IPS DF 4.7 (cell line): ENCODE data around the gene KIF13A.
"Not testable (repeated sequence)": the region's sequence is repeated elsewhere in the genome, so short reads cannot be mapped to it uniquely, and the experiment has no call there.

Experiments
- DNase-seq: peaks from one replicate; pipeline ENCODE4 v3.0.0-alpha.2; 2013; ENCODE audit warnings: low spot score; ENCODE audit errors: extremely low read depth

The KIF13A gene

GRCh38 chr6:17798477-17799154 lies 188.8 kb downstream of the KIF13A start:
- DNase-seq = no peak

DNA sequence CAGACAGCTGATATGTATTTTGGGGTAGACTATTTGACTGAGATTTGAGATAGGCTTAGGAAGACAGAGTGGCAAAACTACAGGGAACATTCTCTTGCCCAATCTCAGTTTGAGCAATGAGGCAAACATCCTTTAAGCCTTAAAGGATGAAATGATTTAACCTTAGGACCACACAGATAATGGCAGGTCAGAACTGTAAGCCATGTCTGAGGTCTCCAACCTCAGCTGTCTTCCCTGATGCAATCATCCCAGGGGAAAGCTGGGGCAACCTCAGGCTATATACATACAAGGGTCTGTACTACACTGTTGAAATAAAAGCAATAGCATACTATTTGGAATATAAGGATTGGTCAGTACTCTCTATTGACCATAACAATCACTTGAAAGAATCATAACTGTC lies 196.9 kb downstream of the KIF13A start:
- DNase-seq = no peak

GRCh38 chr6:17785094-17785787 lies 202.2 kb downstream of the KIF13A start:
- no peak for DNase-seq

DNA sequence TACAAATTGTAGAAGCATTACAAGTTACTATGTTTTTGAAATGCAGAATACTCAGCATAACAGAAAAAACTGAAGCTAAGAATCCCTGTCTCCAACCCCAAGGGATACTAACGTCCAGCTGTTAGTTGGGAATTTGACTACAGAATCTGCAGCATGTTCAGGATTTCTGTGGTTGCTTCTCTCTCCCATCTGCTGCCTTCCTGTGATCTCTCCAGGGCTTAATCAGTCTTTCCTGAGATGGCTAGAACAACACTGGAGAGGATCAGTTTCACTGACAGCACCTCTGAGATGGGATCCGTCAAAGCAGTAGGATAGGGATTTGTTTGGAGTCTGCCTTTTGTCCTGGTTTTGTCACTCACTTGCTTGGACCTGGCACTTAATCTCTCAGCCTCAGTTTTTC lies 207.4 kb downstream of the KIF13A start:
- DNase-seq = no peak

- DNase-seq = no peak
These were observed 215.8 kb downstream of the KIF13A start for GRCh38 chr6:17771609-17772008.

DNA sequence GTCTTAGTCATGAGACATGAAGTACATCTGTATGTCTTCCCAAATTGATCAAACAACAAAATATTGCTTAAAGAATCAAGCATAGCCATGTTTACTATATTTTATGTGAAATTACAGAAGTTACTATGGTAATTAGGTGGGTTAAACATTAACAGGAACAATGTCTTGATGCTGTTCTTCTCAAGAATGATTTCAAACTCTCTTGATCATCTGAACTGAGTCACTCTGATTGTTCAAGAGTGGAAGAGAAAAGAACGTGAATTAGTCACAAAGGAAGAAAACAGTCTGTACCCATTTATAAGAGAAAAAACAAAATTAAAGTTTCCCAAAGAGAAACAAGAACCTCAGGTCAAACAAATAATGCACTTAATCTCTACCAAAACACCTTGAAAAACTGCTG lies 218.6 kb downstream of the KIF13A start:
- no peak for DNase-seq

- no peak for DNase-seq
These were observed 219.0 kb downstream of the KIF13A start for GRCh38 chr6:17768388-17768787.

DNA sequence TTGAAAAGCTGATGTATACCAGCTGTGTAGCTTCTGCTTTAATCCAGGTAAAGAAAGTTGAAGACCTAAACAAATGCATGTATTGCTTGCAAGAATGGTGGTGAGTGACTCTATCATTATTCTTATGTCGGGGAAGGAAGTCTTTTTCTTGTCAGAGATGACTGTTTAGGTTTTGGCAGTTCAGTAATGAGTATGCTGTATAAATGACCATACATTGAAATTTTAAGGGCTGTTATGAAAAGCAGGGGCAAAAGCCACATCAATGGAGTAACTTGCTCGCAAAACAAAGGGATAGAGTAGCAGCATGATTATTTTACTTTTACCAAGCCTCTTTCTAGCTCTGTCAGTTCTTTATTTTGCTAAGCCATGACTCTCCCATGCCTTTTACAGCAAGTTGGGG lies 224.8 kb downstream of the KIF13A start:
- no peak for DNase-seq

DNA sequence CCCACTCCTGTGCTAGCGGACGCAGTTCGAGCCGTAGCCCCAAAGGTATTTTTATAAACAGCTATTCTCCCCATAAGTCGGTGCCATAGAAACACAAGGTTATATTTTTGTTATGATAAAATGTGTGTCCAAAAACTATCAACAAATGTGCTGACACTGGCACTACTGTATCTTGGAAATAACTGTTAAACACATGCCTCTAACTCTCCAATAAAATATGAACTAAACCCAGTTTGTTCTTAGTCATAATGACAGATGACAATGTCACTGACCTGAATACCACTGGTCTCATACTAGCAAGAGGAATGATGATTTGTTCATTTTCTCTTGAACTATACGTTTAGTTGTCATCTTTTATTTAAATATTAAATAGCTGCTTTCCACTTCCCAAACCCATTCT lies 229.3 kb downstream of the KIF13A start:
- no peak for DNase-seq

DNA sequence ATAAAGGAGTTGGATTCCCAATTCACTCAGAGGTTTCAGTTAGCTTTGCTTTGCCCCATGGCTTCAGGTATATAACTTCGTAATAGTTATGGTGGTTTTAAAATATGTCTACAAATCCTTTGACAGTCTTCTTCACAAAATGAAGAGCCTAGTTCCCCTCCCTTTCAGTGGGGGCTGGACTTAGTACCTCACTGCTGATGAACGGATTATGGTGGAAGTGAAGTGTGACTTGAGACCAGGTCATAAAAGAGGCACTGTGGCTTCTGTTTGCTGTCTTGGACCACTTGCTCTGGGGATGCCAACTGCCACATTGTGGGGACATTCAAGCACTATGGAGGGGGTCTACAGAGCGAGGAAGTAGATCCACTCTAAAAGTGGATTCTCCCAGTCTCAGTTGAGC lies 233.2 kb downstream of the KIF13A start:
- no peak for DNase-seq

DNA sequence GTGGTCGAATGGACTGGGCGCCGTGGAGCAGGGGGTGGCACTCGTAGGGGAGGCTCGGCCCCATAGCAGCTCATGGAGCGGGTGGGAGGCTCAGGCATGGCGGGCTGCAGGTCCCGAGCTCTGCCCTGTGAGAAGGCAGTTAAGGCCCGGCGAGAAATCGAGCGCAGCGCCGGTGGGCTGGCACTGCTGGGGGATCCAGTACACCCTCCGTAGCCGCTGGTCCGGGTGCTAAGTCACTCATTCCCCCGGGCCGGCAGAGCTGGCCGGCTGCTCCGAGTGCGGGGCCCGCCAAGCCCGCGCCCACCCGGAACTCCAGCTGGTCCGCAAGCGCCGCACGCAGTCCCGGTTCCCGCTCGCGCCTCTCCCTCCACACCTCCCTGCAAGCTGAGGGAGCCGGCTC lies 242.1 kb downstream of the KIF13A start:
- DNase-seq = not testable (repeated sequence)

- not testable (repeated sequence) for DNase-seq
These were observed 242.6 kb downstream of the KIF13A start for GRCh38 chr6:17744757-17745308.

- no peak for DNase-seq
These were observed 243.2 kb downstream of the KIF13A start for GRCh38 chr6:17744019-17744756.

DNA sequence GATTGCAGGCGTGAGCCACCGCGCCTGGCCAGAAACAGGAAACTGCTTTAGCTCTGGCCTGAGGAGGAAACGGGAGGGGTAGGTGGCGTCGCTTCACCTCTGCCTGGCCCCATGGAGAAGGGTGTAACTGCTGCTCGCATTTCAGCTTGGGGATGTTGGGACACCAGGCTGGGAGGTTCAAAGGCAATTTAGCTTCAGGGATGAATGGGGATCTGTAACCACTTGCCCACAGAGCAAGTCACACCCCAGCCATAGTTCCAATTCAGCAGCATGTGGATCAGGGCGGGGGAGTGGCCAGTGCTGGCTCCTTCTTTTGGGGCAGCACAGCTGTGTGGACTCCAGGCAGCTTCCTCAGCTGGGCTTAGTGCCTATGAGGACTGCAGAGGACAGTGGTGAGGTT lies 245.9 kb downstream of the KIF13A start:
- no peak for DNase-seq

- no peak for DNase-seq
These were observed 246.7 kb downstream of the KIF13A start for GRCh38 chr6:17740559-17741220.

GRCh38 chr6:17737704-17738252 lies 249.7 kb downstream of the KIF13A start:
- DNase-seq = no peak

DNA sequence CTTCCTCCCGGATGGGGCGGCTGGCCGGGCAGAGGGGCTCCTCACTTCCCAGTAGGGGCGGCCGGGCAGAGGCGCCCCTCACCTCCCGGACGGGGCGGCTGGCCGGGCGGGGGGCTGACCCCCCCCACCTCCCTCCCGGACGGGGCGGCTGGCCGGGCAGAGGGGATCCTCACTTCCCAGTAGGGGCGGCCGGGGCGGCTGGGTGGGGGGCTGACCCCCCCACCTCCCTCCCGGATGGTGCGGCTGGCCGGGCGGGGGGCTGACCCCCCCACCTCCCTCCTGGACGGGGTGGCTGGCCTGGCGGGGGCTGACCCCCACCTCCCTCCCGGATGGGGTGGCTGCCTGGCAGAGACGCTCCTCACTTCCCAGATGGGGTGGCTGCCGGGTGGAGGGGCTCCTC lies 252.1 kb downstream of the KIF13A start:
- not testable (repeated sequence) for DNase-seq

- DNase-seq = no peak
These were observed 257.2 kb downstream of the KIF13A start for GRCh38 chr6:17730078-17730704.

DNA sequence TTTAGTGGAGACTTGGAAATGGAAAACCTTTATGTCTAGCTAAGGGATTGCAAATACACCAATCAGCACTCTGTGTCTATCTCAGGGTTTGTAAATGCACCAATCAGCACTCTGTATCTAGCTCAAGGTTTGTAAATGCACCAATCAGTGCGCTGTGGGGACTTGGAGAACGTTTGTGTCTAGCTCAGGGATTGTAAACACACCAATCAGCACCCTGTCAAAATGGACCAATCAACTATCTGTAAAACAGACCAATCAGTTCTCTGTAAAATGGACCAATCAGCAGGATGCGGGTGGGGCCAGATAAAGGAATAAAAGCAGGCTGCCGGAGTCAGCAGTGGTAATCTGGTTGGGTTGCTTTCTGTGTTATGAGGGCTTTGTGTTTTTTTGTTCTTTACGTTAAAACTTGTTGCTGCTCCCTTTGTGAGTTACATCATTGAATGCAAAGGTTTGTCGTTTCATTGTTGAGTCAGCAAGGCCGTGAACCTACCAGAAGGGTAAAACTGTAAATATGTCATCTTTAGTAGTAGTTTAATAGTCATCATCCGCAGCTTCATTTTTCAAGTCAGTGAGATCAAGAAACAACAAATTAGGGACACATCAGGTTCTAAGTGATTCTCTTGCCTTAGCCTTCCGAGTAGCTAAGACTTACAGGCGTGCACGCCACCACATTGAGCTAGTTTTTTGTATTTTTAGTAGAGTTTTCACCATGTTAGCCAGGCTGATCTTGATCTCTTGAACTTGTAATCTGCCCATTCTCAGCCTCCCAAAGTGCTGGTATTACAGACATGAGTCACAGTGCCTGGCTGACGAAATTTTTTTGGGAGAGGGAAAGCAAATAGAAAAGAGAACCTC lies 258.0 kb downstream of the KIF13A start:
- no peak for DNase-seq
